ENCODE data around the gene BRSK2. TPM values are rescaled to one million over a fixed set of nuclear protein-coding genes. Genes with fewer than 3 reads are reported as not detected.
A peak's percentile ranks its signal among the peaks of the same experiment; 100 is the strongest.
"Not testable (repeated sequence)": the region's sequence is repeated elsewhere in the genome, so short reads cannot be mapped to it uniquely, and the experiment has no call there.

BRSK2 gene
- total RNA-seq, result under 1 TPM; 0.51 to 0.52 TPM
- under 1 TPM; 0.35 to 0.56 TPM for polyA plus RNA-seq
- long read RNA-seq, donor 1, result 0 reads
- long read RNA-seq, donor 2, result 0 reads
- long read RNA-seq, donor 3, result 0 reads
- long read RNA-seq, donor 4, result 0 reads
- long read RNA-seq, donor 5, result 0 reads

DNA sequence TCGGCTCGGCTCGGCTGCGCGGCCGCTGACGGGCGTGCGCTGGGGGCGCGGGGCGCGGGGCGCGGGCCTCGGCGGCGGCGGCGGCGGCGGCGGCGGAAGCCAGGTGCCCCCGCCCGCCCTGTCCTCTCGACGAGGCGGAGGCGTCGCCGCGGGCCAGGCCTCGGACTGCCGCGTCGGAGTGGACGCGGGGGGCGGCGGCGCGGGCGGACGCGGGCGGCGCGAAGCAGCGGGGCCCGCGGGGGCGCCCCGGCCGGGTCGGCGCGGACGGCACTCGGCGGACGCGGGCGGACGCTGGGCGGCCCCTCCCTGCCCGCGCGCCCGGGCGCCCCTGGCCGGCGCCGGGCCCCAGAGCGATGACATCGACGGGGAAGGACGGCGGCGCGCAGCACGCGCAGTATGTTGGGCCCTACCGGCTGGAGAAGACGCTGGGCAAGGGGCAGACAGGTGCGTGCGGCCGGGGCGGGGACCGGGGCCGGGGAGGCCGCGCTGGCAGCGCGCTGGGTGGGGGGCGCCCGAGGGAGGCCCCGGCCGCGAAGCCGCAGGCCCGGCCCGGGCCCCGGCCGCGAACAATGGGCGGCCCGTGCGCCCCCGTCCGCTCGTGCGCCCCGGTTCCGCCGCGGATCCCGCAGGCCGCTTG lies at the start of gene BRSK2:
Gene BRSK2, plus strand, starts transcription at position 3 of the 637 bp plus-strand sequence. Its CDS starts 351 bp downstream, at position 354.
- 1% methylated on average over 21 to 119 of the region's 119 CpGs for WGBS, 2 donors
- Histone ChIP-seq H3K27me3 (ENCODE audit: control insufficient read depth in 3 of 3, insufficient read depth in 3 of 3, low read length in 2 of 3) (peaks cover 0 to 30% (median 3%) of the 10 kb centered on the region in 3 donors), H3K9ac (ENCODE audit: insufficient read depth in 1 of 2, low read length in 2 of 2) (no peak within 1 kb of the TSS), H3K4me3 (peak within 1 kb of the TSS; percentile 28), H3K27ac (ENCODE audit: low read depth in 1 of 2, low read length in 1 of 2) (peak within 1 kb of the TSS in 1 of 2 donors; percentile 49), H3K4me1 (ENCODE audit: control insufficient read depth in 5 of 5, insufficient read depth in 5 of 5, low read length in 5 of 5) (peaks cover 0 to 10% (median 3%) of the 10 kb centered on the region in 5 donors), H3K36me3 (ENCODE audit: control insufficient read depth in 4 of 4, insufficient read depth in 4 of 4, low read length in 4 of 4) (no peaks in the 10 kb centered on the region), H3K9me3 (ENCODE audit: control insufficient read depth in 4 of 4, insufficient read depth in 3 of 4, low read length in 3 of 4) (no peaks in the 10 kb centered on the region)
- TF ChIP-seq, protein P1, sequence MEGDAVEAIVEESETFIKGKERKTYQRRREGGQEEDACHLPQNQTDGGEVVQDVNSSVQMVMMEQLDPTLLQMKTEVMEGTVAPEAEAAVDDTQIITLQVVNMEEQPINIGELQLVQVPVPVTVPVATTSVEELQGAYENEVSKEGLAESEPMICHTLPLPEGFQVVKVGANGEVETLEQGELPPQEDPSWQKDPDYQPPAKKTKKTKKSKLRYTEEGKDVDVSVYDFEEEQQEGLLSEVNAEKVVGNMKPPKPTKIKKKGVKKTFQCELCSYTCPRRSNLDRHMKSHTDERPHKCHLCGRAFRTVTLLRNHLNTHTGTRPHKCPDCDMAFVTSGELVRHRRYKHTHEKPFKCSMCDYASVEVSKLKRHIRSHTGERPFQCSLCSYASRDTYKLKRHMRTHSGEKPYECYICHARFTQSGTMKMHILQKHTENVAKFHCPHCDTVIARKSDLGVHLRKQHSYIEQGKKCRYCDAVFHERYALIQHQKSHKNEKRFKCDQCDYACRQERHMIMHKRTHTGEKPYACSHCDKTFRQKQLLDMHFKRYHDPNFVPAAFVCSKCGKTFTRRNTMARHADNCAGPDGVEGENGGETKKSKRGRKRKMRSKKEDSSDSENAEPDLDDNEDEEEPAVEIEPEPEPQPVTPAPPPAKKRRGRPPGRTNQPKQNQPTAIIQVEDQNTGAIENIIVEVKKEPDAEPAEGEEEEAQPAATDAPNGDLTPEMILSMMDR (IDR thresholded peaks at IDR 0.05; ENCODE audit: control extremely low read depth, extremely low read depth), result no peak
- ATAC-seq (ENCODE audit: insufficient read depth, low FRiP score) (no peak), DNase-seq (no peak)

DNA sequence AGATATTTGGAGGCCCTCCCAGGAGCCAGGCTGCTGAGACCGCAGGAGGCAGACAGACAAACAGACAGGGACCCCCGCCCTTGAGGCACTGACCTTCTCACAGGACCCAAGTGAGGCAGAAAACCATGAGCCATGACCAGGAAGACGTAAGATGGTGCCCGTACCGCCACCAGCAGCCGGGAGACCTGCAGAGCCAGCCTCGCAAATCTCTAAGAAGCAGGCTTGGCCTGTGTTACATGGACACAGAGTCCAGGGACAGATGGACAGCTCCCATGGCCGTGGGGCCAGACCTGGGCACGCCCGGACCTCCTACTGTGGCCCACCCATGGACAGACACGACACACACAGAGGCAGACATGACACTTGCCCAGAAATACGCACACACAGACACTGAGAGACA lies 49.6 kb upstream of the BRSK2 start:
- Histone ChIP-seq H3K27ac (ENCODE audit: low read depth in 1 of 2, low read length in 1 of 2) (no peak overlapping the region), H3K9ac (ENCODE audit: insufficient read depth in 1 of 2, low read length in 2 of 2) (no peak overlapping the region), H3K27me3 (ENCODE audit: control insufficient read depth in 3 of 3, insufficient read depth in 3 of 3, low read length in 2 of 3) (peaks cover 0 to 22% (median 3%) of the 10 kb centered on the region in 3 donors), H3K4me1 (ENCODE audit: control insufficient read depth in 5 of 5, insufficient read depth in 5 of 5, low read length in 5 of 5) (peaks cover 6 to 11% (median 9%) of the 10 kb centered on the region in 5 donors), H3K9me3 (ENCODE audit: control insufficient read depth in 4 of 4, insufficient read depth in 3 of 4, low read length in 3 of 4) (no peaks in the 10 kb centered on the region), H3K36me3 (ENCODE audit: control insufficient read depth in 4 of 4, insufficient read depth in 4 of 4, low read length in 4 of 4) (no peaks in the 10 kb centered on the region), H3K4me3 (no peak overlapping the region)
- no peak for ATAC-seq (ENCODE audit: insufficient read depth, low FRiP score)
- TF ChIP-seq, protein P1 (IDR thresholded peaks at IDR 0.05; ENCODE audit: control extremely low read depth, extremely low read depth), result no peak
- 79 to 86% methylated on average over 12 of the region's 12 CpGs for WGBS, 2 donors
- no peak for DNase-seq

DNA sequence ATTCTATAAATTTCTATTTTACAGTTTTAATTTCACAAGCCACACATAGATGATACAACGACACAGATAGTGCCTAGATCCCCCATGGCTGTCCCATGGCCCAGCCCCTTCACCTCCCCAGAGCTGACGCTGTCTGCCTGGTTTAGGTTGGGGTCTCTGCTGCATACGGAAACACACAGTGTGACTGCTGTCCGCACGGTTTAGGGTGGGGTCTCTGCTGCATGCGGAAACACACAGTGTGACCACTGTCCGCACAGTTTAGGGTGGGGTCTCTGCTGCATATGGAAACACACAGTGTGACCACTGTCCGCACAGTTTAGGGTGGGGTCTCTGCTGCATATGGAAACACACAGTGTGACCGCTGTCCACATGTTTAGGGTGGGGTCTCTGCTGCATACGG lies 48.5 kb upstream of the BRSK2 start:
- H3K27me3 ChIP-seq (ENCODE audit: control insufficient read depth in 3 of 3, insufficient read depth in 3 of 3, low read length in 2 of 3), result peaks cover 0 to 14% (median 3%) of the 10 kb centered on the region in 3 donors
- WGBS, 2 donors, result 85 to 87% methylated on average over 10 of the region's 10 CpGs
- H3K27ac ChIP-seq (ENCODE audit: low read depth in 1 of 2, low read length in 1 of 2); ATAC-seq (ENCODE audit: insufficient read depth, low FRiP score); DNase-seq; H3K4me3 ChIP-seq; H3K9ac ChIP-seq (ENCODE audit: insufficient read depth in 1 of 2, low read length in 2 of 2); H3K4me1 ChIP-seq (ENCODE audit: control insufficient read depth in 5 of 5, insufficient read depth in 5 of 5, low read length in 5 of 5); H3K9me3 ChIP-seq (ENCODE audit: control insufficient read depth in 4 of 4, insufficient read depth in 3 of 4, low read length in 3 of 4); H3K36me3 ChIP-seq (ENCODE audit: control insufficient read depth in 4 of 4, insufficient read depth in 4 of 4, low read length in 4 of 4): not testable (repeated sequence)

DNA sequence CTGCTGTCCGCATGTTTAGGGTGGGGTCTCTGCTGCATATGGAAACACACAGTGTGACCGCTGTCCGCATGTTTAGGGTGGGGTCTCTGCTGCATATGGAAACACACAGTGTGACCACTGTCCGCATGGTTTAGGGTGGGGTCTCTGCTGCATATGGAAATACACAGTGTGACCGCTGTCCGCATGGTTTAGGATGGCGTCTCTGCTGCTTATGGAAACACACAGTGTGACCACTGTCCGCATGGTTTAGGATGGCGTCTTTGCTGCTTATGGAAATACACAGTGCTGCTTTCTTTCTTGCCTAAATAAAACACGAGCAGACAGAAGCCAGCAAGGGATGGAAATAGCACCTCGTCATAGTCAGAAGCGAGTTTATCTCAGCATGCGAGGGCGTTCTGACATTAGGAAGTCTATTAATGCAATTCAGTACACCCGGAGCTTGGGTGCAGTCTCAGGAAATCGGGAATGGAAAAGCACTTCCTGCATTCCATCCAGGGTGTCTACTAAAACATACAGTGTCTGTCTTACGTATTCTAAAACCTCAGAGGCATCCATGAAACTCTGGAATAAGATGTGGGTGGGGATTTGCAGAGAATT lies 47.7 kb upstream of the BRSK2 start:
- H3K9ac ChIP-seq (ENCODE audit: insufficient read depth in 1 of 2, low read length in 2 of 2), result no peak overlapping the region

More for the DNA sequence above, 47.7 kb upstream of the BRSK2 start:
- WGBS, 2 donors, result 45 to 47% methylated on average over 17 of the region's 17 CpGs
- Histone ChIP-seq H3K27me3 (ENCODE audit: control insufficient read depth in 3 of 3, insufficient read depth in 3 of 3, low read length in 2 of 3) (peaks cover 0 to 14% (median 3%) of the 10 kb centered on the region in 3 donors), H3K4me3 (no peak overlapping the region), H3K4me1 (ENCODE audit: control insufficient read depth in 5 of 5, insufficient read depth in 5 of 5, low read length in 5 of 5) (peaks cover 0 to 4% (median 2%) of the 10 kb centered on the region in 5 donors), H3K36me3 (ENCODE audit: control insufficient read depth in 4 of 4, insufficient read depth in 4 of 4, low read length in 4 of 4) (no peaks in the 10 kb centered on the region), H3K27ac (ENCODE audit: low read depth in 1 of 2, low read length in 1 of 2) (no peak overlapping the region), H3K9me3 (ENCODE audit: control insufficient read depth in 4 of 4, insufficient read depth in 3 of 4, low read length in 3 of 4) (no peaks in the 10 kb centered on the region)
- TF ChIP-seq, protein P1 (IDR thresholded peaks at IDR 0.05; ENCODE audit: control extremely low read depth, extremely low read depth), result no peak
- no peak for ATAC-seq (ENCODE audit: insufficient read depth, low FRiP score)
- DNase-seq, result peak in 2 of 3 donors; percentile 49 to 51

All from lung (tissue), 16 donors.